Stimulated activated CD4-positive, alpha-beta T cell treated with anti-CD3 and anti-CD28 coated beads, Interleukin-15, amount 100 ng/mL, for 1 hour (primary cell): ENCODE results near the gene TOMM5.

Source experiments
- DNase-seq, 2 donors: peaks; one replicate each; pipeline ENCODE4 v3.0.0-alpha.2; 2020; ENCODE audit warnings: low read depth in 1 of 2, low spot score in 1 of 2

TOMM5 gene

GRCh38 chr9:37563806-37564513, 28.4 kb downstream of the TOMM5 start:
- DNase-seq = no peak

- DNase-seq = no peak
Measured at GRCh38 chr9:37562826-37563225, 29.6 kb downstream of the TOMM5 start.

GRCh38 chr9:37561682-37562081, 30.7 kb downstream of the TOMM5 start:
- DNase-seq = no peak

- DNase-seq = no peak
Measured at GRCh38 chr9:37559855-37560592, 32.4 kb downstream of the TOMM5 start.

GRCh38 chr9:37559125-37559524, 33.3 kb downstream of the TOMM5 start:
- DNase-seq = no peak

- DNase-seq = no peak
Measured at GRCh38 chr9:37555786-37556185, 36.6 kb downstream of the TOMM5 start.

GRCh38 chr9:37554318-37554717, 38.1 kb downstream of the TOMM5 start:
- no peak for DNase-seq

GRCh38 chr9:37551888-37552287, 40.5 kb downstream of the TOMM5 start:
- no peak for DNase-seq

- no peak for DNase-seq
Measured at GRCh38 chr9:37551468-37551867, 40.9 kb downstream of the TOMM5 start.

- DNase-seq = no peak
Measured at GRCh38 chr9:37550781-37551180, 41.6 kb downstream of the TOMM5 start.

- no peak for DNase-seq
Measured at GRCh38 chr9:37549527-37549926, 42.9 kb downstream of the TOMM5 start.

- no peak for DNase-seq
Measured at GRCh38 chr9:37547328-37547878, 45.0 kb downstream of the TOMM5 start.

- no peak for DNase-seq
Measured at GRCh38 chr9:37543468-37543867, 48.9 kb downstream of the TOMM5 start.

GRCh38 chr9:37542895-37543294, 49.5 kb downstream of the TOMM5 start:
- no peak for DNase-seq

- no peak for DNase-seq
Measured at GRCh38 chr9:37542488-37542887, 49.9 kb downstream of the TOMM5 start.

- DNase-seq = no peak
Measured at GRCh38 chr9:37541465-37541864, 50.9 kb downstream of the TOMM5 start.

- DNase-seq = no peak
Measured at GRCh38 chr9:37540634-37541033, 51.8 kb downstream of the TOMM5 start.

- no peak for DNase-seq
Measured at GRCh38 chr9:37539634-37540033, 52.8 kb downstream of the TOMM5 start.
